H1 (cell line): Measurements from ENCODE around the gene KLHL14. TPM values are rescaled to one million over a fixed set of nuclear protein-coding genes. Genes with fewer than 3 reads are reported as not detected.

Source experiments
- CHD7 ChIP-seq: fragments of 300-600 bp; sonication (generic); IDR thresholded peaks from 2 replicates; pipeline ENCODE4 v1.7.1; 2012; ENCODE audit warnings: low read length, moderate library complexity, mild to moderate bottlenecking, inconsistent platforms; ENCODE audit not compliant: insufficient replicate concordance
- SP2 ChIP-seq: IDR thresholded peaks from 2 replicates; pipeline ENCODE4 v1.6.1; 2012; ENCODE audit warnings: mild to moderate bottlenecking, low read length, inconsistent platforms
- polyA plus RNA-seq, 7 experiments: library from polyadenylated mRNA; depleted of rRNA in 3 of 7; stranded (reverse) in 5 of 7; unstranded in 2 of 7; fragments of >200 nt in 5 of 7; fragments of 200-250 nt in 2 of 7; gene quantifications; 1 replicate in 5 of 7; 2 replicates in 1 of 7; 4 replicates in 1 of 7; pipeline versions ENCODE4 v1.2.1 to v1.2.3, GENCODE V29; 2011 to 2013; ENCODE audit warnings: missing spikeins in 2 of 7, mixed read lengths in 2 of 7
- total RNA-seq: library from RNA; stranded (reverse); fragmentation: NEBNext Ultra II Directional; extraction: Animal tissue kit (Norgen Biotek cat#: 25700); gene quantifications from 2 replicates; pipeline ENCODE4 v1.2.1, GENCODE V29; 2021

The KLHL14 gene
- total and polyA plus RNA-seq, 2 of the 8 experiments (the other 6 are each of a cell fraction or from before 2014, with no cell fraction given), result 1.1 to 1.2 TPM

- TF ChIP-seq SP2 (no peak), CHD7 (no peak)
These were observed 142.7 kb downstream of the KLHL14 start (continued) for GRCh38 chr18:32629981-32630700.
